UCSD-AML1 (cell line): ENCODE results near the gene PRDM12.

Experiments
- DNase-seq: peaks from one replicate; lab custom pipeline; 2025; ENCODE audit not compliant: unreplicated experiment; lab: John Stamatoyannopoulos, UW

The PRDM12 gene

GRCh38 chr9:130687615-130688014, 23.2 kb downstream of the PRDM12 start:
- DNase-seq, result no peak

DNA sequence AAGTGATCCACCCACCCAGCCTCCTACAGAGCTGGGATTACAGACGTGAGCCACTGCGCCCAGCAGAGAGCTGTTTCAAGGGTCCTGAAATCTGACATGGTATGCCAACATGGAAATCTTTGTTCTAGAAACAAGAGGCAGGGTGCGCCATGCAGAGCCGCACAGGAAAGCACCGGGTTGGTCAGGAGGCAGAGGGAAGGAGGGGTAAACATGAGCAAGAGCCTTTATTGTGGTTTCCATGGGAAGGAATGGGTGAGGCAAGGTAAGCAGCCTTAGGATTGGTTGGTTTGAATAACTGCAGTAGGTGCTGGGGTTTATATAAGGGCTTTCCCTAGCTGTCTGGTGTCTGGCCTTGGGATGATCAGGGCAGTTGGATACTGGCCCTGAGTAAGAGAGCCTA, 23.7 kb downstream of the PRDM12 start:
- DNase-seq, result no peak

- DNase-seq, result no peak
Observed at GRCh38 chr9:130689572-130689936, 25.2 kb downstream of the PRDM12 start.

DNA sequence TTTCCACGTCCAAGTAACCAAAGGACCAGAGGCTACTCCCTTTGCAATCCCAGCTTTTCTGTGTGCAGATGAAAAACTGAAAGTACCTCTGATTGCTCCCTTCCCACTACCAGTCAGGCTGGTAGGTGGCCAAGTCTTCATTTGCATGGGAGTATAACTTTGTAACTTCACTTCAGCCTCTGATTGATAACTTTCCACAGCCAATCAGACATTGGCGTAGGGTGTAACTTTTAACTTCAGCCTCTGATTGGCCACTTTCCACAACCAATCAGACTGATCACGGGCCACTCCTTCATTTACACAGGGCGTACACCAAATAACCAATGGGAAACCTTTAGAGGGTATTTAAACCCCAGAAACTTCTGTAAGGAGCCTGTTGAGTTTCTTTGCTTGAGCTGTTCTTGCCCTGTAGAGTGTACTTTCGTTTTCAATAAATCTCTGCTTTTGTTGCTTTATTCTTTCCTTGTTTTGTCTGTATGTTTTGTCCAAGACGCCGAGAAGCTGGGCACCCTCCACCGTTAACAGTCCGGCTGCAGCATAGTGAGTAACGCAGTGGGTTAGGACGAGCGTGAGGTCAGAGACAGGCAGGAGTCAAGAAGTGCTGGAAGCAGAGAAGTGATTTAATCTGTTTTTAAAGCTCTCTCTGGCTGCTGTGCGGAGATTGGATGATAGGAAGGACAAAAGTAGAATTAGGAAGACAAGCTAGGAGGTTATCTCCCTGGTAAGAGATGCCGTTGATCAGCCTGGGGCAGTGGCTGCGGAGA, 25.7 kb downstream of the PRDM12 start:
- DNase-seq, result peak; percentile 35

DNA sequence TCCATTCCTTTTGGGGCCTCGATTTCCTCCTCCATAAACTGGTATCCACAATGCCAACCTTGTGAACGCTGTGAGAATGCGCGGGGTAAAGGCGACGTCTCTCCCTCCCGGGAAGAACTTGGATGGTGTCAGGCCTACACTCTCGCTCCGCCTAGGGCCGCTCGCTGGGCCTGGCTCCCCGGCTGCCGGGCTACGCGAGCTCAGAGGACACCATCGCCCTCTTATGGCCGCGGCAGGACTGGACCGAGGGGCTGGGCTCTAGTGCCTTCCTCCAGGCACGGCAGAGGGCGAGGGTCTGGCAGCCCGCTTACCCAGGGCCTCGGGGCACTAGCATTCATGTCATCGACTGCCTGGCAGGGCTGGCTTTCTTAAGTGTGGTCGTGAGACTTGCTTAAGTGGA, 27.9 kb downstream of the PRDM12 start:
- DNase-seq, result no peak

DNA sequence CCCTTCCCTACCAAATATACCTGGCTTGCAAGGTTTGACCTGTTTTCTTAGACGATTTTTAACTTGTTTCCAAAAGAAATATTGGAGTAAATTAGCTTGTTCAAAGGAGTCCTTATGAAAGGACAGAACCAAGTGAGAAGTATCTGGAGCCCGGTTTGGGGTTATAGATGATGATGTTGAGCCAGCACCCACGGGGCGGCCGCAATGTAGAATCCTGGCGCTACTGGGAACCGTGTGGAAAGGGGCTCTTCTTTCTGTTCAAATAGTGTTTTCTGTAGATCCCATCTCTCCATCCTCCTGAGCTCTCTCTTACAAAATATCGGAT, 28.7 kb downstream of the PRDM12 start:
- no peak for DNase-seq

GRCh38 chr9:130693426-130694191, 29.2 kb downstream of the PRDM12 start, which contains the start of gene EXOSC2:
Gene EXOSC2, plus strand, starts transcription at chr9:130693780. Its CDS starts 12 bp downstream, at chr9:130693792.
- peak; percentile 97 for DNase-seq

DNA sequence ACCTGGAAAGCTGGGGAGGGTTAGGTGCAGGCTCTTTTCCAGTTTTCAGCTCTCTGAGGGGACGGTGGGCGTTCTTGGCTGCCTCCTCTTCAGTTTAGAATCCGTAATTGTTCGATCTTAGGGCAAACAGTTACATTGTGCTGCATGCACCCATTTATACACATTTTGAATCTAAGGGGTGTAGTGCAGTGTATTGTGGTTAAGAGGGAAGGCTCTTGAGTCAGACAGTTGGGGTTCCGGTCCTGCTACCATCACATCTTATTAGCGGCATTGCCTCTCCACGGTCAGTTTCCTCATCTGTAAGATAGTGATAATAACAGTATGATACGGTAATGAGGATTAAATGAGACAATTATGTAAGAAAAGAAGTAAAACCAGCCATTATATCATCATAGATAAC, 29.8 kb downstream of the PRDM12 start:
- DNase-seq, result no peak

DNA sequence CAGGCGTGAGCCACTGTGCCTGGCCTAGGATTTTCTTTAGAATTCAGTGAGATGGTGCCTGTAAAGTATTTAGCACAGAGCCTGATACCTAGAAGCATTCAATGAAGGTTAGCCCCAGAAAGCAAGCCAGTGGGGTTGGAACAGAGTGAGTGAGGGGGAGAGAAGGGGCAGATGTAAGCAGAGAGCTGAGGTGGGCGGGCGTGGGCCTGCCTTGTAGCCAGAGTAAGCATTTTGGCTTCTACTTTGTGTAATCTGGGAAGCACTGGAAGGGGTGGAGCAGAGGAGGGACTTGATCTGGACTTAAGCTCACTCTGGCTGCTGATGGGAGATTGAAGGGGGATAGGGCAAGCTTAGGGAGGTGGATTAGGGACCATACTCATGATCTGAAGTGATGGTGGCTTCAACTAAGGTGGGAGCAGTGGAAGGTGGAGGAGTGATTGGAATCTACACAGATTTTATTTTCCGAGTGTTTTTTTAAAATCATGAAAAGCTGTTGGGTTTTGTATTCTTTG, 31.8 kb downstream of the PRDM12 start:
- DNase-seq, result no peak

DNA sequence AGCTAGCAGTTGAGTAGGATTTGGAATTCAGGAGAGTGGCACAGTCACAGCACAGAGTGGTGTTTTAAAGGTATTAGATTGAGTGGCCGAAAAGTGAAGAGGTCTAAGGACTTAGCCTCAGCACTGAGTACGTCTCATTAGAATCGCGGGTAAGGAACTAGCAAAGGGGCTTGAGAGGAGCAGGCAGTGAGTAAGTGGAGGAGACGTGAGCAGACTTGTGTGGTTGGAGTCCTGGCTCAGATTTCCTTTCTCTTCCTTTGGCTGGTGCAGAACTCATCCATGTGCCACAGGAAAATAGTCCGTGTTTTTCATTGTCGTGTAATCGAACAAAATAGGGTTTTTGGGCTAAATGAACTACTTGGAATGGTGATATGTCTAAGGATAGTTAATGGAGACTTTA, 32.6 kb downstream of the PRDM12 start:
- DNase-seq, result no peak

DNA sequence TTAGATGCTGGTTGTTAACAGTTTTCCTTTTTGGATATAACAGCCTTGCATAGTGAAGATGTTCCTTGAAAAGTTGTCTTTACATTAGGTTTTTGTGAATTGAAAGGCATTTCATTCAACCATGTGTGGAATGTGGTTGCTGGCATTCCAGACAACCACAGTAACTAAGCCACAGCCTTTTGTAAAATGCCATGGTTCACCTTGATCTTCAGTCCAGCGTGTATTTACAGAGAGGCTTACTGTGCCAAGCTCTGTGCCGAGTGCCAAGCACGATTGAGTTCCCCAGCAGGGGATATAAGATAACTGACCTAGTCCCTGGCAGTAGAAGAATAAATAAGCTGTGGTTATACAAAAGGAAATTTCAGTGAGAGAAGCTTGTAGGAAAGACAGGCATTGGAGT, 34.1 kb downstream of the PRDM12 start:
- no peak for DNase-seq

DNA sequence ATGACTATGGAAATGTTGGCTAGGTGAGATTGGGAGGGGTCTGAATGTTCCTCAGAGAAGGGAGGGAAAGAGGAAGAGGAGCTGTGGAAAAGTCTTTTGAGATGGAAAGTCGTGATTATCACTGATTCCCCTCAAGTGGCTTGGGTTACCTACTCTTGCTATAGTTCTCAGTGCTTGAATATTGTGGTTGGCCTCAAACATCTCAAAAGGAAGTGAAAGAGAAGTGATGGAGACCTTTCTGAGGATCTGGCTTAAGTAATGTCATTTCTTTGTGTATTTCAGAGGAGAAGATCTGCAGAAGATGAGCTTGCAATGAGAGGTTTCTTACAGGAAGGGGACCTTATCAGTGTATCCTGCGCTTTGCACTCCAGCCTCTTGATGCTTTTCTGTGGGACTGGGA, 34.7 kb downstream of the PRDM12 start:
- no peak for DNase-seq

GRCh38 chr9:130701059-130702022, 36.9 kb downstream of the PRDM12 start:
- peak; percentile 65 for DNase-seq

DNA sequence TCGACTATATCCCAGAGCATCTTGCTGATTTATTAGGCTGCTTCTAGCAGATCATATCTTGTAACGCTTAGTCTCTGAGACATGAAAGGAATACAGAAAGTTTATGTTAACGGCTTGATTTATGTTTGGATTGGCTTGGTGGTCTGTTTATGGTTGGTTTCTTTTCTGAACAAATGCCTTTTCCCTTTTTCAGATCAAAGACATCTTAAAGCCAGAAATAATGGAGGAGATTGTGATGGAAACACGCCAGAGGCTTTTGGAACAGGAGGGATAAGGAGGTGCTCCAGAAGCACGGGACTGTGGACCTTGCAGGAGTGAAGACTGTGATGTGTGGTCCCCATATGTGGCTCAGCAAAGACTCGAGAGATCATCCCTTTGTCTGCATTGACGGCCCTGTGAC, 39.1 kb downstream of the PRDM12 start:
- DNase-seq, result no peak

DNA sequence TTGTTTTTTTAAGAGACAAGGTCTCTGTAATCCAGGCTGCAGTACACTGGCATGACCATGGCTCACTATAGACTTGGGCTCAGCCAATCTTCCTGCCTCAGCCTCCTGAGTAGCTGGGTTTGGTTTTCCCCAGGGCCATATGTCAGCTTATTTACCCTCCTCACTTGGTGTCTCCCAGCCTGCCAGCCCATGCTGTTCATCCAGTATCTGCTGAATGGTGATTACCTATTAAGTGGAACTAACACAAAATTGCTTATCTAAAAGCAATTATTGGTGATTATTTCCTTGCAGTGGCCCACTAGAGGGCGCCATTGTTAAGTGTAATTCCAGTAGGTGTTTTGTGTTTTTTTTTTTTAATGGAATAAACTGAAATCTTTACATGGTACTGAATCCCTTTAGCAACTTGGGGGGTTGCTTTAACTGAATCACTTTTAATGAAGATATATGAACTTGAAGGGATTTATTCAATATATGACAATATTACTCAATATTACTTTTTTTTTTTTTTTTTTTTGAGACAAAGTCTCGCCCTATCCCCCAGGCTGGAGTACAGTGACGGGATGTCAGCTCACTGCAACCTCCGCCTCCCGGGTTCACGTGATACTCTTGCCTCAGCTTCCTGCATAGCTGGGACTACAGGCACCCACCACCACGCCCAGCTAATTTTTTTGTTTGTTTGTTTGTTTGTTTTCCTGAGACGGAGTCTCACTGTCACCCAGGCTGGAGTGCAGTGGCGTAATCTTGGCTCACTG, 43.0 kb downstream of the PRDM12 start:
- DNase-seq, result peak; percentile 31

- DNase-seq, result no peak
Observed at GRCh38 chr9:130710822-130711352, 46.5 kb downstream of the PRDM12 start.

GRCh38 chr9:130711469-130711868, 47.1 kb downstream of the PRDM12 start:
- DNase-seq, result no peak

DNA sequence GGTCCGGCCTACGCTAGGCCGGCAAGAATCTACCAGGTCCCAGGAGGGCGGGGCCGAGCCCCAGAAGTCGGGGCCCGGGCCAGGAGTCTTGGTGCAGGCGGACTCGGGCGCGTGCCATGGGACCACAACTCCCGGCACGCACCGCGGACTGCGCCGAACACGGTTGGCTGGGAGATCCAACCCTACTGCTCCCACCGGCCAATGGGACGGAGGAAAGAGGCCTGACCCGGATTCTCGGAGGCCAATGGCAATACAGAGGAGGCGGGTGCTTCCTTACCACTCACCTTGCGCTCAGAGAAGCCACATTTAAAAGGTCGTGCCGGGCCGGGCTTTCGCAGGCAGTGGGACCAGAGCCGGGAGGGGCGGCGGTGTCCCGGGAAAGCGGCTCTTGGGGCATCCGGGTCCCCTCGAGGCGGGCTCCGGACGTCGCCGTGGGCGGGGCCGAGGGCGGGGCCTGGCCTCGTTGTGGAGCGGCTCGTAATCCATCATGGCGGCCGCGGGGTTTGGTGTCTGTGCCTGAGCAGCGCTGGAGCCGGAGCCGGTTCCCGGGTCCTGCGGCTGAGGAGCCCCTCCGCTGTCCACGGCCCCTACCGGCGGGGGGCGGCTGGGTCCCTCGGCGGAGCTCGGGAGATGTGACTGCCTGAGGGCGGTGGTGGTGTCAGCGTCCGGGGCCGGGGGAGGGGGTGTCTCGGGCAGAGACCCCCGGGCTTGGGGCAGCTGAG, 48.3 kb downstream of the PRDM12 start:
- DNase-seq, result peak; percentile 96

- DNase-seq, result peak; percentile 53
Observed at GRCh38 chr9:130713286-130713960, 49.0 kb downstream of the PRDM12 start.
